ENCODE data around the gene TMEM240.
"Not testable (repeated sequence)": the region's sequence is repeated elsewhere in the genome, so short reads cannot be mapped to it uniquely, and the experiment has no call there.

TMEM240 gene

GRCh38 chr1:1540818-1541628 is 599 bp upstream of the TMEM240 start:
- no peak for DNase-seq (ENCODE audit: low read depth)

GRCh38 chr1:1539310-1540089 is 924 bp downstream of the TMEM240 start:
- no peak for DNase-seq (ENCODE audit: low read depth)

DNA sequence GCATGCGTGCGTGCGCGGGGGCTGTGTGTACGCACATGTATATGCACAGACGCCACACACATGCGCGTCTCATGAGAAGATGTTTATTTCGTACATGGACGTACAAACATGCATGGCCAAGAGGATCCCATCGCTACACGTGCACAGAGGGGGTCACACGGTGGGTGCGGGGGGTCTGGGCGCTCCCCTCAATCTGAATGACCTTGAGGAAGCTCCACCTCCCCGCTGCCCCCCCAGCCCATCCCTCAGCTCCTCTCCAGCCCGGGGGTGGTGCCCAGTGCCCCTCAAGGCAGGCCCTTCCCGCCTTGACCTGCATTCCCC is 1.5 kb downstream of the TMEM240 start:
- DNase-seq (ENCODE audit: low read depth): no peak

DNA sequence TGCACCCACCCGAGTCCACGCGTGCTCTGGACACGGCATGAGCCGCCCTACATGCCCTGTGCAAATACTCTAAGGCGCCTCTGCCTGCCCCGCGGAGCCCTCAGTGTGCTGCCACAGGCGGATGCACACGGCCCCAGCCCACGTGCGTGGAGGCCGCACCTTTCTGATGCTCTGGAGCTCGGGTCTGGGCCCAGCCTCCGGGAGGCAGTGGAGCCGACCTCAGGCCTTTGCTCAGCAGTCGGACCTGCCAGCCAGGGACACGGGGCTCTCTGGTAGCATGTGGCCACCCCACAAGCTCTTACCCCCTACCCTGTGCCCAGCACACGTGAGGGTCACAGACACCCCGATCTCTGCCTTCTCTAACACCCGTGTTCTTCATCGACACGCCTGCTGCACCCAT is 2.1 kb downstream of the TMEM240 start:
- no peak for DNase-seq (ENCODE audit: low read depth)

DNA sequence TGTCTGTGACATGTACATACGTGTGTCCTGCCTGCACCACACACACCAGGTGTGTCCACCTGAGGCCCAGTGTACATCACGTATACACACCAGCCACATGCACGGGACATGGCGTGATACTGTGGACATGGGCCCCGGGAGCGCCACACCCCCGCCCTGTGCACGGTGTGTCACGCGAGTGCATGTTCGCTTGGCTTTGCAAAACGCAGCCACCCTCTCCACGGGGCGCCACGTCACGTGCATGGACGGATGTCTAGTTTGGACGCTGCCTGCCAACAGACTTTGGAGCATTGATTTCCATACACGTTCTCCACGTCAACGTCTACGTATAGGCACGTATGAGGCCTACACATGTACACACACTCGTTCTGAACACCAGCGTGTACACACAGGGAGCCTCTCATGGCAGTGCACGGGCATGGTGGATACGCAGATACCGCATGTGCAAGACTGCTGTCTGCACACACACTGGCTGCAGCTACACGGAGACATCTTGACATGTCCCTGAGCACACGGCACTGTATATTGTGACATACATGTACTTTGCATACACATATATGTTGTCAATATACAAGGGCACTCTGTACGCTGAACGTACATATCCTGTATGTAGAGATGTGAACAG is 2.7 kb downstream of the TMEM240 start:
- no peak for DNase-seq (ENCODE audit: low read depth)

- no peak for DNase-seq (ENCODE audit: low read depth)
These were observed 3.4 kb downstream of the TMEM240 start for GRCh38 chr1:1536938-1537546.

GRCh38 chr1:1536019-1536937 is 4.1 kb downstream of the TMEM240 start:
- no peak for DNase-seq (ENCODE audit: low read depth)

GRCh38 chr1:1535201-1536018 is 5.0 kb downstream of the TMEM240 start:
- DNase-seq (ENCODE audit: low read depth): no peak

DNA sequence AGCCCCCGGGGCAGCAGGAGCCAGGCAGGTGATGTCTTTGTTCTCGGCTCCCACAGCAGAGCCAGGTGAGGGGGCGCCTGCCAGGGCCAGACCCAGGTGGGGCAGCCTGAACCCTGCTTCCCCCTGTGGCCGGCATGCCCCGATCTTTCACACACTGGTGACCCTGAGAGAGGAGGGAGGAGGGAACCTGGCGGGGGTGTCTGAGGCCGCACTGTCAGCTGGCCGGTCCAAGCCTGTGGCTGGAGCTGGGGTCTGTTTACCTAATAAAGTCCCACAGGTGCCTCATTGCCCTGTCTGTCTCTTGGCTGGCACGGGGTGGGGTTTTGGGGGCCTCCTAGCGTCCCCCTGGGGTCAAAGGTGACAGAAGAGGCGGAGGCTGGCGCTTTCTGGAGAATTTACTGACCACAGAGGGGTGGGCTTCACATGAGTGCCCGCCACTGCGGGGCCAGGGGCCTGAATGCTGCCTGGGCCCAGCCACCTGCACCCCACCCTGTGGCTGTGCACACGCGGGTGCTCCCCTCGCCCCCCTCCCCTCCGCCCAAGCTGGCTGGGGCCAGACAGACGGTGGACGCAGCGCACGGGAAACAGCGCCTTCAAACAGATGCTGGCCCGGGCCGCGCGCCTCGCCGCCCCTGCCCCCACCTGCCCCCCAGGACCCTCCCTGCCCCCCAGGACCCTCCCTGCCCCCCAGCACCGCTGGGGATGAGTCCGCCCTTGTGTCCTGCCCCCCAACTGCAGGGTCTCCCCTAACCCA is 5.8 kb downstream of the TMEM240 start:
- DNase-seq (ENCODE audit: low read depth): no peak

- DNase-seq (ENCODE audit: low read depth): not testable (repeated sequence)
These were observed 6.5 kb downstream of the TMEM240 start for GRCh38 chr1:1533894-1534291.

- not testable (repeated sequence) for DNase-seq (ENCODE audit: low read depth)
These were observed 7.1 kb downstream of the TMEM240 start for GRCh38 chr1:1533176-1533893.

DNA sequence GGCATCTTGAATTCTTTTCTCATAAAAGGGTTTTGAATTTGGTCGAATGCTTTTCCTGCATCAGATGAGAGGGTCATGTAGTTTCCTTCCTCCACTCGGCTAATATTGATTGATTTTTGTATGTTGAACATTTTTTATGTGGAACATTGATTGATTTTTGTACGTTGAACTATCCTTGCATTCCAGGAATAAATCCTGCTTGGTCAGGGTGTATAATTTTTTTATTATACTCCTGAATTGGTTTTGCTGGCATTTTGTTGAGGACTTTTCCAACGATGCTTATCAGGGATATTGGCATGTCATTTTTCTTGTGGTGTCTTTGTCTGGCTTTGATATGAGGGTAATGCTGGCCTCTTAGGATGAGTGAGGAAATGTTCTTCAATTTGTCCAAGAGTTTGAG is 8.5 kb downstream of the TMEM240 start:
- no peak for DNase-seq (ENCODE audit: low read depth)

DNA sequence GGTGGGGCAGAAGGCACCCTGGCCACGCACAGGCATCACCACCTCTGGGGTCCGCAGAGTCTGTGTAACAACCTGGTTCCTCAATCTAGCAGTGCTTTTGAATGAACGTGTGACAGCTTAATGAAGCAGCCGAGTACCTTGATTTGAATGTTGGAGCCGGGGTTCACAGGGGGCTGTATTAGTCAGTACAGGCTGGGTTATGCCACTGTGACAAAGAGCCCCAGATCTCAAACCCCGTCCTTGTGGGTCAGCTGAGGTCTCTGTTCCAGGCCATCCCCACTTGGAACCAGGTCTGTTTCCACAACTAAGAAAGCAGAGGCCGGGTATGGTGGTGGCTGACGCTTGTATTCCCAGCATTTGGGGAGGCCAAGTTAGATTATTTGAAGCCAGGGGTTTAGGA is 10.5 kb downstream of the TMEM240 start:
- DNase-seq (ENCODE audit: low read depth): no peak

DNA sequence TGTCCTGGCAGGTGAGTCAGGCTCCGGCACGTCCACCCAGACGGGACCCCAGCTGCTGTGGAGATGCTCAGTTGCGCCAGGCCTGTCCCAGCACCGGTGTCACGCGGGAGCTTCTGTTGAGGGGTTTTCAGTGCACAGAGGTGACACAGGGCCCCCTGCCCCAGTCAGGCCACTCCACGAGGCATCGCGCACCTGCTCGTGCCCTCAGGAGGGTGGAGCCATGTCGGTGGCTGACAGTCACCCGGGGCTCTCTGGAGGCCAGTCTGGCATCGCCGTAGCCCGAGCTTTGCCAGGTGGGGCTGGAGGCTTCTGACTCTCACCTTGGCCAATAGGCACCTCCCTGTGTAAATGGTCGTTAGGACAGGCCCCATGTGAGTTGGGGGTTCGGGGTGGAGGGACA is 11.1 kb downstream of the TMEM240 start:
- no peak for DNase-seq (ENCODE audit: low read depth)

DNA sequence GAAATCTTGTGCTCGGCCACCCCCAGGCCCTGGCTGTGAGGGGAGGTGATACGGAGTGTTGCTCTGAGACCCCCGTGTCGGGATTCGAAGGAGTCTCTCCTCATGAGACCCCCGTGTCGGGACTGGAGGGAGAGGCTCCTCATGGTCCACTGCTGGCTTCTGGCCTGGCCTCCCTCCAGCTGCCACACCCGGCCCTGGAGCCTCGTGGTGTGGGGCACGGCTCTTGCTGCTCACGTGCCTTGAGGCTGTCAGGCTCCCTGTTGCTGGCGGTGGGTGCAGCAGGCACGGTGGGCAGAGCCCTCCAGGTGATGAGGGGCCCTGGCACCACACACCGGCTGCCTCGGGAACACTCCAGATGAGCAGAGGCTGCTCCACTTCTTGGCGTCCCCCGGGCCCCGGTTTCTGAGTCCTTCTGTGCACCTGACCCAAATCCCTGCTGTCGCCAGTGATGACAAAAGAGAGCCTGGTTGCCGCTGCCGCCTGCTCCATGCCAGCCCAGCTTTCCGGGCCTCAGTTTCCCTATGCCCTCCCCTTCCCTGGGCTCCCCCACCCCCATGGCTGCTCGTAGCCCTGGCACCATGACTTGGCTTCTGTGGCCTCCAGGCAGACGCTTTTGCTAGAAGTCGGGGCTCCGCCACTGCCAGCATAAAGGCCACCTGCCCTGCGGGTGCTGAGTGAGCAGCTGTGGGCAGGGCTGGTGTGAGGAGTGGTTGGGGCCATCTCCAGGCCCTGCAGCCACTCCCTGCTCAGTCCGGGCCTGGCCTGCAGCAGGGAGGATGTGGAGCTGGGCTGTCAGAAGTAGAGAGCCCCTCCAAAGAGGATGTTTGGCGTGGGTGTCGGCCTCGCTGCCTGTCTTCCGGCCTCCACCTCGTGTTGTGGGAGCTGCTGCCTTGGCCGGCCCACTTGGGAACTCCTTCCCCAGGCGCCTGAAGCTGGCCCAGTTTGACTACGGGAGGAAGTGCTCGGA is 11.8 kb downstream of the TMEM240 start:
- DNase-seq (ENCODE audit: low read depth): no peak

DNA sequence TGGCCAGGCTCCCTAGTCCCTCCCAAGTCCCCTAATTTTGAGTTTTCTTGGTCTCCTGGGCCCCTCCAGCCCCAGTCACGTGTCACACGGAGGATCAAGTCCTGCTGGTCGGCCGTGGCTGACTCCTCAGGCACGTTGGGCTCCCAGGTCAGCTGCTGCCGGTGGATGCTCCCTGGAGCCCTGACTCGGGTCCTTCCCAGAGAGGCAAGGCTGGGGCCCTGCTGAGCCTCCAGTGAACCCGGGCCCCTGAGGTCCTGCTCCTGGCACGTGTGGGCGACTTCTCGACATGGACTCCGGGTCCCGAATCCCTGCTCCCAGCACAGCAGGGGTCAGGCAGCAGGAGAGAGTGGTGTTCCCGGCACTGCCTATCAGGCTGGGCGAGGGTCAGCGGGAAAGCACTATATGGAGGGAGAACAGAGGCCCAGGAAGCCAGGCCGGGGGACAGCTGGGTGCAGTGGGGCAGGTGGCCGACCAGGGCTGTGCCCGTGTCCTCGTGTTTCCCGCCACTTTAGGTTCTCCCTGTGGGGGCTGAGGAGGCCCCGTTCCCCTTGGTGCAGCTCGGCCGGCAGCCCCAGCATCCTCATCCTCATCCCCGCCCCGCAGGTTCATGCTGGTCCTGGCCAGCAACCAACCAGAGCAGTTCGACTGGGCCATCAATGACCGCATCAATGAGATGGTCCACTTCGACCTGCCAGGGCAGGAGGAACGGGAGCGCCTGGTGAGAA is 13.2 kb downstream of the TMEM240 start:
- no peak for DNase-seq (ENCODE audit: low read depth)

DNA sequence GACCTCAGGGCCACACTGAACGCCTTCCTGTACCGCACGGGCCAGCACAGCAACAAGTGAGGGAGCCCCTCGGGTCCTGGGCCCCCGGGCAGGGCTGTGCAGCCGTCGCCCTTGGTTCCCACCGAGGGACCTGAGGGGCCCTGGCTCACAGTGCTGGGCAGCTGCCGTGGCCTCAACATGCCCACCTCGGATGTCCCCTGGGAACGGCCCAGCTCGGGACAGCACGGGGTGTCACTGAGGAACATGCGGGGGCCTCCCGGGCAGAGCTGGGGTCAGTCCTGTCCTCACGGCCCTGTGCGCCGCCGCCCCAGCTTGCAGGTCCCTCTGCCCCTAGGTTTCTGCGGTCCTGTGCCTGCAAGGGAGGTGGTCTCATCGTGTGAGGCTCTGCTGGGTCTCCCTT is 13.9 kb downstream of the TMEM240 start:
- not testable (repeated sequence) for DNase-seq (ENCODE audit: low read depth)

Measured in activated T-helper 1 cell treated with Interleukin-2 at 50 U/mL for 16 hours (primary cell).